ENCODE results near the gene TSPEAR. TPM values are rescaled to one million over a fixed set of nuclear protein-coding genes. Genes with fewer than 3 reads are reported as not detected.

Gene TSPEAR
- total and polyA plus RNA-seq, 2 of the 13 experiments (the other 11 are each of a cell fraction or from before 2014, with no cell fraction given): 0.07 to 0.32 TPM

DNA sequence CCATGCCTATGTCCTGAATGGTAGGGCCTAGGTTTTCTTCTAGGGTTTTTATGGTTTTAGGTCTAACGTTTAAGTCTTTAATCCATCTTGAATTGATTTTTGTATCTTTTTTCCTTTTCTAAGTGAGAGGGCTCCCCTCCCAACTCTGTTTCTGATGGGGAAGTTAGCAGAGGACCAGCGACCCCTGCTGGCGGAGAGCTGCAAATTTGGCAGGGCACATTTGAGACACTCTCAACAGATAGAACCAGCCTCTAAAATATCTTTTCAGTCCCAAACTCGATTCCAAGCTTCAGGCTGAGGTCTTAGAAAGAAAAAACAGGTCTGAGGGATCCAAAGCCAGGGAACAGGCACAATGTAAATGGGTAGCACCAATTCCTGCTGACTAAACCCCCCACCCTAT is 223.5 kb downstream of the TSPEAR start (continued):
- TF ChIP-seq, protein P1, sequence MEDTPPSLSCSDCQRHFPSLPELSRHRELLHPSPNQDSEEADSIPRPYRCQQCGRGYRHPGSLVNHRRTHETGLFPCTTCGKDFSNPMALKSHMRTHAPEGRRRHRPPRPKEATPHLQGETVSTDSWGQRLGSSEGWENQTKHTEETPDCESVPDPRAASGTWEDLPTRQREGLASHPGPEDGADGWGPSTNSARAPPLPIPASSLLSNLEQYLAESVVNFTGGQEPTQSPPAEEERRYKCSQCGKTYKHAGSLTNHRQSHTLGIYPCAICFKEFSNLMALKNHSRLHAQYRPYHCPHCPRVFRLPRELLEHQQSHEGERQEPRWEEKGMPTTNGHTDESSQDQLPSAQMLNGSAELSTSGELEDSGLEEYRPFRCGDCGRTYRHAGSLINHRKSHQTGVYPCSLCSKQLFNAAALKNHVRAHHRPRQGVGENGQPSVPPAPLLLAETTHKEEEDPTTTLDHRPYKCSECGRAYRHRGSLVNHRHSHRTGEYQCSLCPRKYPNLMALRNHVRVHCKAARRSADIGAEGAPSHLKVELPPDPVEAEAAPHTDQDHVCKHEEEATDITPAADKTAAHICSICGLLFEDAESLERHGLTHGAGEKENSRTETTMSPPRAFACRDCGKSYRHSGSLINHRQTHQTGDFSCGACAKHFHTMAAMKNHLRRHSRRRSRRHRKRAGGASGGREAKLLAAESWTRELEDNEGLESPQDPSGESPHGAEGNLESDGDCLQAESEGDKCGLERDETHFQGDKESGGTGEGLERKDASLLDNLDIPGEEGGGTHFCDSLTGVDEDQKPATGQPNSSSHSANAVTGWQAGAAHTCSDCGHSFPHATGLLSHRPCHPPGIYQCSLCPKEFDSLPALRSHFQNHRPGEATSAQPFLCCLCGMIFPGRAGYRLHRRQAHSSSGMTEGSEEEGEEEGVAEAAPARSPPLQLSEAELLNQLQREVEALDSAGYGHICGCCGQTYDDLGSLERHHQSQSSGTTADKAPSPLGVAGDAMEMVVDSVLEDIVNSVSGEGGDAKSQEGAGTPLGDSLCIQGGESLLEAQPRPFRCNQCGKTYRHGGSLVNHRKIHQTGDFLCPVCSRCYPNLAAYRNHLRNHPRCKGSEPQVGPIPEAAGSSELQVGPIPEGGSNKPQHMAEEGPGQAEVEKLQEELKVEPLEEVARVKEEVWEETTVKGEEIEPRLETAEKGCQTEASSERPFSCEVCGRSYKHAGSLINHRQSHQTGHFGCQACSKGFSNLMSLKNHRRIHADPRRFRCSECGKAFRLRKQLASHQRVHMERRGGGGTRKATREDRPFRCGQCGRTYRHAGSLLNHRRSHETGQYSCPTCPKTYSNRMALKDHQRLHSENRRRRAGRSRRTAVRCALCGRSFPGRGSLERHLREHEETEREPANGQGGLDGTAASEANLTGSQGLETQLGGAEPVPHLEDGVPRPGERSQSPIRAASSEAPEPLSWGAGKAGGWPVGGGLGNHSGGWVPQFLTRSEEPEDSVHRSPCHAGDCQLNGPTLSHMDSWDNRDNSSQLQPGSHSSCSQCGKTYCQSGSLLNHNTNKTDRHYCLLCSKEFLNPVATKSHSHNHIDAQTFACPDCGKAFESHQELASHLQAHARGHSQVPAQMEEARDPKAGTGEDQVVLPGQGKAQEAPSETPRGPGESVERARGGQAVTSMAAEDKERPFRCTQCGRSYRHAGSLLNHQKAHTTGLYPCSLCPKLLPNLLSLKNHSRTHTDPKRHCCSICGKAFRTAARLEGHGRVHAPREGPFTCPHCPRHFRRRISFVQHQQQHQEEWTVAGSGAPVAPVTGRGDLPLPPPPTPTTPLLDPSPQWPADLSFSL (CRISPR knock-in tag; IDR thresholded peaks at IDR 0.05): no peak

DNA sequence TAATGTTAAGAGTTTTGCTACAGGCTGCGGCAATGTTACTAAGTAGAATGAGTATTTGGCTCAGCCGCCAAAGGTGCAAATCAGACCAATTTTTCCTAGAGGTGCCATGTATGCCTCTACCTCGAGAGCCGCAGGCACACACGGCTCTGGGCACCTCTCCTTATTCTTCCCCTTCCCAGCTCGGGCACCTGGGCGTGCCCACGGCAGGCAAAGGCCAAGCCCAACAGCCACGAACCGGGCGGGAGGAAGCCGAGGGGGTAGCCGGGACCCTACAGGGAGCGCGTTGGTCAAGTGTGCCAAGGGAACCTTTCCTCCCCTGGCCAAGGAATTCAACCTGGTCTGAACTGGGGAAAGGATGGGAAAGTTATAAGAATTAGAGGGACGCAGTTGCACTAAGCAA is 225.1 kb downstream of the TSPEAR start:
- no peaks in the 10 kb centered on the region; a peak in 1 of 5 replicates for H3K27me3 ChIP-seq (ENCODE audit: control insufficient read depth in 1 of 2, insufficient read depth in 2 of 2, low read length in 2 of 2)
- H3K79me2 ChIP-seq (ENCODE audit: insufficient read depth, low read length): peaks cover 49% of the 10 kb centered on the region
- H3K36me3 ChIP-seq (replicated peaks in 1 of 2; ENCODE audit: control insufficient read depth in 1 of 2, insufficient read depth in 2 of 2, low read length in 2 of 2): peaks cover 7 to 13% of the 10 kb centered on the region in 2 experiments; a peak in 2 of 5 replicates
- WGBS (ENCODE audit: low lambda C conversion rate): 94% methylated on average over 16 of the region's 16 CpGs
- POLR2A ChIA-PET: interaction anchor here (0.8 kb wide), 1 partner anchor 19 kb away, joined by 4 read pairs; no protein-coding TSS in a partner anchor
- peaks cover 66% of the 10 kb centered on the region for H3K4me1 ChIP-seq (ENCODE audit: insufficient read depth, low read length)
- no peak overlapping the region for H3K27ac ChIP-seq (ENCODE audit: extremely low read length, insufficient read depth, low read length)
- H3K9ac ChIP-seq (ENCODE audit: insufficient read depth, low read depth, low read length): no peak overlapping the region
- no peak for DNase-seq (ENCODE audit: low spot score)
- no peaks in the 10 kb centered on the region for H4K20me1 ChIP-seq (ENCODE audit: insufficient read depth, low read length)
- no peaks in the 10 kb centered on the region for H3K9me3 ChIP-seq (ENCODE audit: low read length)
- in situ Hi-C loops (cut with HindIII; ENCODE audit: extremely low pct_ligation_motif_present, low pct_unique_long_range_greater_than_20kb) (no loop called here), intact Hi-C loops (cut with micrococcal nuclease; ENCODE audit: unreplicated experiment) (loop anchor here (10.0 kb wide), 1 partner anchor 182 kb away; the partner anchor contains the start of gene PFKL)
- no peak overlapping the region for H2AFZ ChIP-seq (ENCODE audit: low read length)
- H3K4me3 ChIP-seq (replicated peaks in 1 of 3; ENCODE audit: insufficient read depth in 1 of 3, low read depth in 2 of 3, low read length in 3 of 3): peak overlapping the region in 2 of 3 experiments; percentile 14 to 18; a peak in 2 of 6 replicates
- CTCF ChIA-PET (ENCODE audit: low intra/inter-chr PET ratio, low total read pairs): no interaction called here
- no peak for FAIRE-seq
- no peak for ATAC-seq
- H3K4me2 ChIP-seq (ENCODE audit: low read depth, low read length): peak overlapping the region; percentile 70; the same call in 1 of the 2 replicates
- no TSS peak for BruUV-seq (replicated peaks)
- no peak for TF ChIP-seq MED1 (CRISPR knock-in tag; IDR thresholded peaks at IDR 0.05)
- TF ChIP-seq, protein P2, sequence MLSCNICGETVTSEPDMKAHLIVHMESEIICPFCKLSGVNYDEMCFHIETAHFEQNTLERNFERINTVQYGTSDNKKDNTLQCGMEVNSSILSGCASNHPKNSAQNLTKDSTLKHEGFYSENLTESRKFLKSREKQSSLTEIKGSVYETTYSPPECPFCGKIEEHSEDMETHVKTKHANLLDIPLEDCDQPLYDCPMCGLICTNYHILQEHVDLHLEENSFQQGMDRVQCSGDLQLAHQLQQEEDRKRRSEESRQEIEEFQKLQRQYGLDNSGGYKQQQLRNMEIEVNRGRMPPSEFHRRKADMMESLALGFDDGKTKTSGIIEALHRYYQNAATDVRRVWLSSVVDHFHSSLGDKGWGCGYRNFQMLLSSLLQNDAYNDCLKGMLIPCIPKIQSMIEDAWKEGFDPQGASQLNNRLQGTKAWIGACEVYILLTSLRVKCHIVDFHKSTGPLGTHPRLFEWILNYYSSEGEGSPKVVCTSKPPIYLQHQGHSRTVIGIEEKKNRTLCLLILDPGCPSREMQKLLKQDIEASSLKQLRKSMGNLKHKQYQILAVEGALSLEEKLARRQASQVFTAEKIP (CRISPR knock-in tag; IDR thresholded peaks at IDR 0.05; ENCODE audit: borderline replicate concordance): no peak
- TF ChIP-seq ZNF816 (CRISPR knock-in tag; IDR thresholded peaks at IDR 0.05; ENCODE audit: borderline replicate concordance): no peak
- TF ChIP-seq ZNF557 (CRISPR knock-in tag; IDR thresholded peaks at IDR 0.05): no peak
- TF ChIP-seq, protein P3, sequence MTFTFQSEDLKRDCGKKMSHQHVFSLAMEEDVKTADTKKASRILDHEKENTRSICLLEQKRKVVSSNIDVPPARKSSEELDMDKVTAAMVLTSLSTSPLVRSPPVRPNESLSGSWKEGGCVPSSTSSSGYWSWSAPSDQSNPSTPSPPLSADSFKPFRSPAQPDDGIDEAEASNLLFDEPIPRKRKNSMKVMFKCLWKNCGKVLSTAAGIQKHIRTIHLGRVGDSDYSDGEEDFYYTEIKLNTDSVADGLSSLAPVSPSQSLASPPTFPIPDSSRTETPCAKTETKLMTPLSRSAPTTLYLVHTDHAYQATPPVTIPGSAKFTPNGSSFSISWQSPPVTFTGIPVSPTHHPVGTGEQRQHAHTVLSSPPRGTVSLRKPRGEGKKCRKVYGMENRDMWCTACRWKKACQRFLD (CRISPR knock-in tag; IDR thresholded peaks at IDR 0.05; ENCODE audit: borderline replicate concordance): no peak
- no peak for TF ChIP-seq ZBTB42 (CRISPR knock-in tag; IDR thresholded peaks at IDR 0.05)
- TF ChIP-seq CEBPG (CRISPR knock-in tag; IDR thresholded peaks at IDR 0.05): no peak
- TF ChIP-seq SATB2 (CRISPR knock-in tag; IDR thresholded peaks at IDR 0.05): no peak
- peak; percentile 97 for TF ChIP-seq AGO1 (IDR thresholded peaks at IDR 0.05; ENCODE audit: low read depth, low read length, poor library complexity, severe bottlenecking)
- TF ChIP-seq TBL1XR1 (IDR thresholded peaks at IDR 0.05; ENCODE audit: borderline replicate concordance, low read length, partially characterized antibody): no peak
- no peak for TF ChIP-seq ZNF850 (CRISPR knock-in tag; conservative IDR thresholded peaks at IDR 0.05)
- no peak for TF ChIP-seq ZNF253 (CRISPR knock-in tag; IDR thresholded peaks at IDR 0.05; ENCODE audit: borderline replicate concordance)
- TF ChIP-seq PRPF4 (IDR thresholded peaks at IDR 0.05; ENCODE audit: low read depth, low read length, poor library complexity, severe bottlenecking): peak; percentile 46
